Suprapubic skin (tissue), 3 donors: ENCODE data around the gene C2.

ENCODE experiments used
- EP300 ChIP-seq: sonication (generic); formaldehyde crosslinking; IDR thresholded peaks from one replicate; pipeline ENCODE4 v1.6.1; 2017; ENCODE audit warnings: antibody characterized with exemption
- POLR2A ChIP-seq, 2 donors: fragments of 450-650 bp; IDR thresholded peaks; one replicate each; pipeline ENCODE4 v1.6.1; 2017; ENCODE audit warnings: antibody characterized with exemption in 2 of 2, mild to moderate bottlenecking in 2 of 2, moderate library complexity in 2 of 2
- TF ChIP-seq, protein P1 (sequence below), 2 donors: fragments of 200-600 bp in 1 of 2; fragments of 450-650 bp in 1 of 2; sonication (generic) in 1 of 2; IDR thresholded peaks; one replicate each; pipeline ENCODE4 v1.5.1; 2016 to 2019; ENCODE audit warnings: antibody characterized with exemption in 2 of 2, mild to moderate bottlenecking in 1 of 2, moderate library complexity in 1 of 2

DNA sequence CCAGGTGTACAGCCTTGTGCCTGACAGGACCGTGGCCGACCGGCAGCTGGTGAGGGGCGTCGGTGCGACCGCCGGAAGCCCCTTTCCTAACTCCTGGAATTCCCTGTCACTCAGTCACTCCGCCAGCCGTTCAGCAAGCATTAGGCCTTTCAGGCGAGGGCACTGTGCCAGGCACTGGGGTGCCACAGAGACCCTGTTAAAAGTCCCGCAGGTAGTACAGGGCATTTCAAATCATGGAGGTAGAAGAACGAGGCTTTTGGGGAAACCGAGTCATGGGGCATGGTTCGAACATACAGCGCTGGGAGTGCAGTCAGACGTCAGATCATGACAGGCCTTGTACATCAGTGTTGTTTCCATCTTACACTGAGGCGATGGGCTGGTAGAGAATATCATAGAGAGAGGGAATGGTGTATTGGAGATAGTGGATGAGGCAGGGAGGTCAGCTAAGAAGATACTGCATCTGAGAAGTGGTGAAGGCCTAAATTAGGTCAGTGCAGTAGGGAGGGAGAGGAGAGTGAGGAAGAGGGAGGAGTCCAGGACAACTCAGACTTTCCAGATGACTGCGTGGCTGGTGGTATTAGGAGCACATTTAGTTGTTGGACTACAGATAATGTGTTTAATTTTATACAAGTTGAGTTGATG, 45.3 kb downstream of the C2 start:
- TF ChIP-seq, protein P1, sequence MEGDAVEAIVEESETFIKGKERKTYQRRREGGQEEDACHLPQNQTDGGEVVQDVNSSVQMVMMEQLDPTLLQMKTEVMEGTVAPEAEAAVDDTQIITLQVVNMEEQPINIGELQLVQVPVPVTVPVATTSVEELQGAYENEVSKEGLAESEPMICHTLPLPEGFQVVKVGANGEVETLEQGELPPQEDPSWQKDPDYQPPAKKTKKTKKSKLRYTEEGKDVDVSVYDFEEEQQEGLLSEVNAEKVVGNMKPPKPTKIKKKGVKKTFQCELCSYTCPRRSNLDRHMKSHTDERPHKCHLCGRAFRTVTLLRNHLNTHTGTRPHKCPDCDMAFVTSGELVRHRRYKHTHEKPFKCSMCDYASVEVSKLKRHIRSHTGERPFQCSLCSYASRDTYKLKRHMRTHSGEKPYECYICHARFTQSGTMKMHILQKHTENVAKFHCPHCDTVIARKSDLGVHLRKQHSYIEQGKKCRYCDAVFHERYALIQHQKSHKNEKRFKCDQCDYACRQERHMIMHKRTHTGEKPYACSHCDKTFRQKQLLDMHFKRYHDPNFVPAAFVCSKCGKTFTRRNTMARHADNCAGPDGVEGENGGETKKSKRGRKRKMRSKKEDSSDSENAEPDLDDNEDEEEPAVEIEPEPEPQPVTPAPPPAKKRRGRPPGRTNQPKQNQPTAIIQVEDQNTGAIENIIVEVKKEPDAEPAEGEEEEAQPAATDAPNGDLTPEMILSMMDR (IDR thresholded peaks at IDR 0.05), result no peak
- TF ChIP-seq EP300 (no peak), POLR2A (IDR thresholded peaks at IDR 0.05) (no peak)
